GM21619 (cell line): Measurements from ENCODE around the gene FNDC3A.
A peak's percentile ranks its signal among the peaks of the same experiment; 100 is the strongest.

ENCODE experiments used
- ATAC-seq: cut with Tn5 transposase; IDR thresholded peaks from one replicate; pipeline ENCODE4 v1.9.1; 2021; ENCODE audit not compliant: unreplicated experiment

FNDC3A gene

GRCh38 chr13:48975856-48976575 is at the start of gene FNDC3A:
TSS of gene FNDC3A (plus strand) at chr13:48975912. CDS start at chr13:49006191, 30,279 bp downstream.
- ATAC-seq, result peak; percentile 59

- ATAC-seq, result no peak
Observed at GRCh38 chr13:48928757-48929430, 46.8 kb upstream of the FNDC3A start.

GRCh38 chr13:48930918-48931317 is 44.8 kb upstream of the FNDC3A start:
- ATAC-seq, result no peak

- ATAC-seq, result no peak
Observed at GRCh38 chr13:48938308-48938943, 37.3 kb upstream of the FNDC3A start.

- ATAC-seq, result no peak
Observed at GRCh38 chr13:48939728-48940127, 36.0 kb upstream of the FNDC3A start.

- ATAC-seq, result no peak
Observed at GRCh38 chr13:48942131-48942530, 33.6 kb upstream of the FNDC3A start.

- no peak for ATAC-seq
Observed at GRCh38 chr13:48944221-48944620, 31.5 kb upstream of the FNDC3A start.

GRCh38 chr13:48945626-48946025 is 30.1 kb upstream of the FNDC3A start:
- ATAC-seq, result no peak

GRCh38 chr13:48946163-48946562 is 29.5 kb upstream of the FNDC3A start:
- ATAC-seq, result no peak

GRCh38 chr13:48949566-48950500 is 25.9 kb upstream of the FNDC3A start:
- no peak for ATAC-seq

GRCh38 chr13:48950501-48950875 is 25.2 kb upstream of the FNDC3A start:
- no peak for ATAC-seq

GRCh38 chr13:48954081-48954480 is 21.6 kb upstream of the FNDC3A start:
- no peak for ATAC-seq

- no peak for ATAC-seq
Observed at GRCh38 chr13:48955536-48955935, 20.2 kb upstream of the FNDC3A start.

- no peak for ATAC-seq
Observed at GRCh38 chr13:48961379-48961778, 14.3 kb upstream of the FNDC3A start.

- no peak for ATAC-seq
Observed at GRCh38 chr13:48962281-48962680, 13.4 kb upstream of the FNDC3A start.

GRCh38 chr13:48965736-48966135 is 10.0 kb upstream of the FNDC3A start:
- no peak for ATAC-seq

- no peak for ATAC-seq
Observed at GRCh38 chr13:48969685-48970084, 6.0 kb upstream of the FNDC3A start.

- no peak for ATAC-seq
Observed at GRCh38 chr13:48973845-48974431, 1.8 kb upstream of the FNDC3A start.

GRCh38 chr13:48975101-48975855 is 434 bp upstream of the FNDC3A start:
- no peak for ATAC-seq
